Astrocyte (in vitro differentiated cells and primary cell): ENCODE measurements around the gene THRAP3.
"Not testable (repeated sequence)": the region's sequence is repeated elsewhere in the genome, so short reads cannot be mapped to it uniquely, and the experiment has no call there.

ENCODE experiments used
- EZH2 ChIP-seq: IDR thresholded peaks from 2 replicates; pipeline ENCODE4 v1.6.1; 2012; ENCODE audit warnings: mild to moderate bottlenecking, low read length, inconsistent platforms; ENCODE audit not compliant: insufficient read depth
- TF ChIP-seq, protein P1 (sequence below): IDR thresholded peaks from 2 replicates; pipeline ENCODE4 v1.5.1; 2011; ENCODE audit warnings: low read depth, mild to moderate bottlenecking, inconsistent platforms, low read length, moderate library complexity; ENCODE audit not compliant: insufficient read depth

DNA sequence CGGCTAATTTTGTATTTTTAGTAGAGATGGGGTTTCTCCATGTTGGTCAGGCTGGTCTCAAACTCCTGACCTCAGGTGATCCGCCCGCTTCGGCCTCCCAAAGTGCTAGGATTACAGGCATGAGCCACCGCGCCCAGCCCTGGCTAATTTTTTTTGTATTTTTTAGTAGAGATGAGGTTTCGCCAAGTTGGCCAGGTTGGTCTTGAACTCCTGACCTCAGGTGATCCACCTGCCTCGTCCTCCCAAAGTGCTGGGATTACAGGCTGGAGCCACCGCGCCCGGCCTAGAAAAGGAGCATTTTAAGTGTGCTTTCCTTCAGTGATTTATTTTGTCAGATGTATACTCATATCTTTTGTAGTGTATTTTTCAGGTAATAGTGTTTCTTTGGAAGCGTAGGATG lies 6.0 kb downstream of the THRAP3 start:
- TF ChIP-seq, protein P1, sequence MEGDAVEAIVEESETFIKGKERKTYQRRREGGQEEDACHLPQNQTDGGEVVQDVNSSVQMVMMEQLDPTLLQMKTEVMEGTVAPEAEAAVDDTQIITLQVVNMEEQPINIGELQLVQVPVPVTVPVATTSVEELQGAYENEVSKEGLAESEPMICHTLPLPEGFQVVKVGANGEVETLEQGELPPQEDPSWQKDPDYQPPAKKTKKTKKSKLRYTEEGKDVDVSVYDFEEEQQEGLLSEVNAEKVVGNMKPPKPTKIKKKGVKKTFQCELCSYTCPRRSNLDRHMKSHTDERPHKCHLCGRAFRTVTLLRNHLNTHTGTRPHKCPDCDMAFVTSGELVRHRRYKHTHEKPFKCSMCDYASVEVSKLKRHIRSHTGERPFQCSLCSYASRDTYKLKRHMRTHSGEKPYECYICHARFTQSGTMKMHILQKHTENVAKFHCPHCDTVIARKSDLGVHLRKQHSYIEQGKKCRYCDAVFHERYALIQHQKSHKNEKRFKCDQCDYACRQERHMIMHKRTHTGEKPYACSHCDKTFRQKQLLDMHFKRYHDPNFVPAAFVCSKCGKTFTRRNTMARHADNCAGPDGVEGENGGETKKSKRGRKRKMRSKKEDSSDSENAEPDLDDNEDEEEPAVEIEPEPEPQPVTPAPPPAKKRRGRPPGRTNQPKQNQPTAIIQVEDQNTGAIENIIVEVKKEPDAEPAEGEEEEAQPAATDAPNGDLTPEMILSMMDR: not testable (repeated sequence)
- TF ChIP-seq EZH2: not testable (repeated sequence)
